GM15510 (cell line): ENCODE results near the gene ITGB3.

ENCODE experiments used
- POLR2A ChIP-seq: IDR thresholded peaks from 3 replicates; pipeline ENCODE4 v1.6.1; 2011; ENCODE audit warnings: borderline replicate concordance; ENCODE audit not compliant: insufficient read length; ENCODE audit errors: extremely low read depth

The ITGB3 gene

DNA sequence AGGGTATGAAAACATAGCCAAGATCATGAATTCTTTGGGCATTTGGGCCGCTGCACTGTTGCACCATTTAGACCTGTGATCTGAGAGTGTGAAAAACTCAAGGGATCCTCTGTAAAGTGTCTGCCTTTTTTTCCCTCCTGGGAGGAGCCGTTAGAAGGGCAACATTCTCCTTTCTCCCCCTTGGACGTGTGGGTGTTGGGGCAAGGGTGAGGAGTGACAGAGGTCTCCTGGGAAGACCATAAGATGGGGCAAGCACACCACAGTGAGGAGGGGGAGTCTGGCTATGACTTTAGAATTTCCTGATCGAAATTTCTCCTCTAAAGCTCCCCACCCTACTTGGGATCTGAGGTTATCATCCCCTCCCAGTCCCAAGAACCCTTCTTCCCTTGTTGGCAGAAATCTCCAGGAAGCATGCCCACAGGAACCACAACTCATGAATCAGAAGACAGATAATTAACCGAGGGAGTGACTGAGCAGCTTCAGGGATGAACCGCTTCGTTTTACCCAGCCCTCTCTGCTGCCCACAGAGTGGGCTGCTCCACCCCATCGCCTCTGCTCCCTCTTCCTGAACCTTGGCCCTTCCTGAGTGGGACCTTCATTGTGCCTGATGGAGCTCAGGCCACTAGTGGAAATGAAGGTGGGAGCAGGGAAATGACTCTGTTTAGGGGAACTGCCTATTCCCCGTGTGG is 4.2 kb downstream of the ITGB3 start:
- TF ChIP-seq POLR2A: no peak

DNA sequence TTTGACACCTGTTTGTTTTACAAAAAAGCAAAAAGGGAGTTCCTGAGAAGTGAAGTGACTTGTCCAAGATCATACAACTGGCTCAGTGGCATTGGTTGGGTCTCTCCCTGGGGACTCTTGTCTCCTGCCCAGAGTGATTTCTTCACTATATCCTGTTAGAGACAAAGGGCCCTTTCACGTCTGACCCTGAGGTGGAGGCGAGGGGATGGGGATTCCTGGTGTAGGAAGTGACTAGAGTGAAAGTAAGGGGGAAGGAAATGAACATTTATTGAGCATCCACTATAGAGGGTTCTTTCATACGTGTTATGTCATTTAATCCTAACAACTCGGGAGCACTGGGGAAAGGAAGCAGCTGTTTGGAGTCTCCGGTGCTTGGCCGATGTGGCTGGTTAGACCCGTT is 9.0 kb downstream of the ITGB3 start:
- TF ChIP-seq POLR2A: no peak

DNA sequence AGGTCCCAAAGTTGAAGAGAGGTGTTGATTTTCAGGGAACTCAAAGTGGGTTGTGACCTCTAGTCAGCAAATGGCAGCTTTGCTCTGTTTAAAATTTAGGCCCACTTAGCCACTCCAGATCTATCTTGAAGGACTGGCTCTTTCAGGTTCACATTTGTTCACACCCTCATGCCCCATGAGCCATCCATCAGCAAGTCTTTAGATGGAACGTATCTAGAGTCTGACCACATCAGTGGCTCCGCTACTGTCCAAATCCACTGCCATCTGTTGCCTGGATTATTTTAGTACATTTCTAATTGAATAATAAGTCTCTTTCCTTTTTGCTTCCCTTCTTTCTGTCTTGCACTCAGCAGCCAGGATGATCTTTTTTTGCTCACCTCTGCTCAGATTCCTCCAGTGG is 10.5 kb downstream of the ITGB3 start:
- no peak for TF ChIP-seq POLR2A

DNA sequence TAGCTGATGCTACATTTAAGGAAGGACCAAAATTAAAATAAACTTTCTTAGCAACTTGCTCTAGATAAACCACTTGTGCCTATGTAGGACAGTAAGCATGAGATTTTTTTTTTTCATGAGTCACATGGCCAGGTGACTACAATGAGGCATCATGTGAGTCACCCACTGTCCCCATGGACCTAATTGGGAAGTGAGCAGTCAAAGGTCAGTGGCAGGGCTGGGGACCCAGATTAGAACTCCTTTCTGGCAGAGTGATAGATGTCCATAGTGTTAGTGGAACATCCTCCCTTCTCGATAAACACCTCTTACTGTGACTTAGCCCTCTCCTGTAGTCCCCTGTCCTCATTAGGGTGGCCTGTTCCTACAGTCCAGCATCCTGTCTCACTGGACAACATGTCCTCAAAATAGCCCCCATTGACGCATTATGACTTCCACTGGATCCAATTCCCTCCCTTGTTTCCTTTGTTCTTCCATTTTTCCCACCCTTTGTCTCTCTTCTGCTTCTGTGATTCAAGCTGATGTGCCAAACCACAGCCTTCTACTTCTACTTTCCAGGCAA is 12.4 kb downstream of the ITGB3 start:
- TF ChIP-seq POLR2A: no peak

DNA sequence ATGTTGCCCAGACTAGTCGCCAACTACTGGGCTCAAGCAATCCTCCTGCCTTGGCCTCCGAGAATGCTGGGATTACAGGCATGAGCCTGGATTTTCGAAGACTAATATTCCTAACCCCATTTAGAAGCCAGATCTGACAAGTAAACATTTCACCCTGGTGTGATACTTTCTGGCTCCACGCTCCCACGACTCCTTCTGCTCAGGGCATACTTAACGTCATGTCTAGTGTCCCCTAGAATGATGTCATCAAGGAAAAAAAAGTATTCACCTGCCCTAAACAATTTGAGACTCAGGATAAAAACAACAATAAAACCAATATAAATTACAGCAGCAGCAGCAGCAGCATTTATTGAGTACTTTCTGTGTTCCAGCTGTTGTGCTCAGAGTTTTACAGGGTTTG is 13.2 kb downstream of the ITGB3 start:
- TF ChIP-seq POLR2A: no peak

DNA sequence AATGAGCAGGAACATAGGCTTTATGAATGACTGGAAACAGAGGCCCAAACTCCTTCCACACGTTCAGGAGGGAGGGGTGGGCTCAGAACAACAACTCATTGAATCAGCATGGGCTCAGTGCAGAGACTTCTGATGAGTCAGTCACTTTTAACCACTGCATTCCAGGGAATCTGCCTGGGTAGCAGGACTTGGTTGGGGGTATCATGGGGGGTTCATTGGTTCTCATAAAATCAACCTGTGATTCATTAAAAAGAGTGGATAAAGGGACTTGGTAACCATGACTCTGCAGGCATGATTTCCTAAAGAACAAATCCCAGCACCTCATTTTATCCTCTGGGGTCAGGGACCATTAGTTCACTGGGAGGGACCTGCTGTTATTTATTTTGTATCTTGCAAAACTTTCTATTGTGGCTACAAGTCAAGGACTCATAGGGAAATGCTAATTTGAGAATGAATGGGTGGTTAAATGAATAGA is 13.8 kb downstream of the ITGB3 start:
- TF ChIP-seq POLR2A: no peak

DNA sequence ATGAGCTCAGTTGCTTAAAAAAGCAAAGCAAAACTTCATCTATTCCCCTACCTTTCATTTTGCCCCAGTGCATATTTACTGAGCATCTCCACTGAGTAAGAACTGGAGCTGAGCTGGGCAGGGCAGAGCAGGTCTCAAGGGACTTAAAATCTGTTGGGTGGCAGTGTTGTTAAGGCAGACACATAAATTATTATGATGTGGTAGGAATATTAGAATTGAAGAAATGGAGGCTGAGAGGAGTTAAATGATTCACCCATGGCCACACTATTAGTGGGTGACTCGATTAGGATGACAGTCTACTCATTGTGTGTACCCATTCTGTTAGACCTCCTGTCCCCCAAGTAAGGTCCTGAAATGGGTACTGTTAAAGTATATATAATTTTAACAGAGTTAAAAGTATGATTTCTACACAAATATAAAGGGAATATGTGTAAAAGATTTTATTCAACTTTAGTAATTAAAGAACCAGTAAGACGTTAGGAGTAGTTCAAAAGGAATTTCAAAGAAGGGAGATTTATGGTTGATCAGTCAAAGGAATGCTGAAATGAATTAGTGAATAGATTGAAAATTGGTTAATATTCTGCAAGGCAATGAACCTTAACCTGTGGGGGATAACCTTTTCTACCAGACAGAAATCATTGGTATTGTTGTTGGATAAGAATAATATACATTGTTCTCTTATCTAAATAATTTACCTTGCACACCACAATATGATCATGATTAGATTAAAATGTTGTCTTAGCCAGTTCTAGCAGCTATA is 17.5 kb downstream of the ITGB3 start:
- TF ChIP-seq POLR2A: no peak

DNA sequence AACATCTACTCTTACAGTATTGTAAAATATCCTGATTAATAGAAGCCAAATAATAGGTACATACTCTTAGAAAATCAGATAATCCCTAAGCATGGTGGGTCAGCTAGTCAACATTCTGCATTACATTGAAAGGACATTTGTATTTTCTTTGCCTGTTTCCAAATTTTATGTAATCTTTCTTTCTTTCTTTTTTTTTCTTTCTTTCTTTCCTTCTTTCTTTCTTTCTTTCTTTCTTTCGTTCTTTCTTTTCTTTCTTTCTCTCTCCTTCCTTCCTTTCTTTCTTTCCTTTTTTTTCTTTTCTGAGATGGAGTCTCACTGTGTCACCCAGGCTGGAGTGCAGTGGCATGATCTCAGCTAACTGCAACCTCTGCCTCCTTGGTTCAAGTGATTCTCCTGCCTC is 18.9 kb downstream of the ITGB3 start:
- TF ChIP-seq POLR2A: no peak

DNA sequence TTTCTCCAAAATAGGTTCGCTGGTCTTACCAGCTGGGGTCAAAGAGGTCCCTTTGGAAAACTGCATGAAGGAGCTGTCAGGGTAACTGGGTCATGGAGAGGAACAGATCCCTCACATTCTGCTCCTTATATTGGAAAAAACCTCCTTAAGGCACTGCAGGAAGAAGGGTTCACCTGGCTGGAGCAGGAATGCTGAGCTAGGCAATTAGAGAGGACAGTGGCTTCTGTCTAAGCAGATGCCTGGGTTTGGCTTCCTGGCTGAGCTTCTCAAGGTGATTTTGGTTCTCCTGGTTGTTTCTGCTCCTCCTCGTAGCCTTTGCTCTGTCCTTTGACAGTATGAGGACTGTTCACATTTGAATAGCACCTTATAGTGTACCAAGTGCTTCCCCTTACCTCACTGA is 19.6 kb downstream of the ITGB3 start:
- no peak for TF ChIP-seq POLR2A

DNA sequence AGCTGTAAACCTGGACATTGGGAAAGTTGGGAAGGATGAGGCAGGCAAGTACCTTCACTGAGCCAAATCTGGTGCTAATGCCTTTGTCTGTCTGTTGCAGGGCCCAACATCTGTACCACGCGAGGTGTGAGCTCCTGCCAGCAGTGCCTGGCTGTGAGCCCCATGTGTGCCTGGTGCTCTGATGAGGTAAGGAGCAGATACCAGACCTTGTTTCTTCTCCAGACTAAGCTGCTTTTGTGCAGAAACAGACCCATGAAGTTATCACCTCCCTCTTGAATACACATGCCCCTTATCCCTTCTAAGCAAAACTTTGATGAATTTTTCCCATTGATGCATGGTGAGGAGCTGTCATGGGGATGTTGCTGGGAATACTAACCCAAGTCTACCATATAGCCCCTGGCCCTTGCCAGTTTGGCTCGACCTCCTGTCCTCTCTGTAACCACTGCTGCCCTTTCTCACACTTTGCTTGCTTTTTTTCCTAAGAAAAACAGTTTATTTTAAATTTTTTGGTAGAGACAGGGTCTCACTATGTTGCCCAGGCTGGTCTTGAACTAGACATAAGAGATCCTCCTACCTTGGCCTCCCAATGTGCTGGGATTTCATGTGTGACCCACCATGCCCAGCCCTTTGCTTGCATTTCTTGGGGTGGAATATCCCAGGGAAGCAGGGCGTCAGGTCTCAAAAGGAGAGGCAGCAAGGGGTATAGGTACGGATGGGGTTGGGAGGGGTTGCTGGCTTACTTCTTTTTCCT is 20.9 kb downstream of the ITGB3 start:
- no peak for TF ChIP-seq POLR2A

DNA sequence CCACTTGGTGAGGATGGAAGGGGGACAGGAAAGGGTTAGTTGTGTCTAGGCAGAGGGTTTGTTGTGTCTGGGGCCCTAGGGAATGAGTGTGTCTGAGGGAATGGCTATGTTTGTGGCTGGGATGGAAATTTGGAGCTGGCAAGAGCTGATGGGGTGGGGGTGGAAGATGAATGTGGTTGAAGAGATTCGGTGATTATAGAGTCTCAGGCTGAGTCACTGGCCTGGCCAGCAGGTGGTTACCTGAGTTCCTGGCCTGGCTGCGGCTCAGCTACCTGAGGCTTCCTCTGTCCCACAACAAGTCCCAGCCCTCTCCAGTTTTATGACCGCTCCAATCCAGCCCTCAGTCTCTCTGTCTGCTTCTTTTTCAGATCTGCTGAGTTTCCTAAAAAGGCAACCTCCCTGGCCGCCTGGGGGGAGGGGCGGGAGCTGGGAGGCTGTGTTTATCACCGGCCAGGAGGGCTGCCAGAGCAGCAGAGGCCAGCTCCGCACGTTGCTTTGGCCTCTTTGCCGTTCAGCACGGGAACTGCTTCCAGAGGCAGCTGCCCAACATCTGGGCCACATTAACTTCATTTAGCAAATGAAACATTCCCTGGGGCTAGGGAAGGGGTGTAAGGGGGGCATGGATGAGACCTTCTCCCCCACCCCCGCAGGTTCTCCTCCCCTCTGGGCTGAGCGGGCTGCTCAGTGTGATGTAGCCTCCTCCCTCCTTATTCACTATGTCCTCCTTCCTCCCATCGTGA is 21.8 kb downstream of the ITGB3 start:
- no peak for TF ChIP-seq POLR2A

DNA sequence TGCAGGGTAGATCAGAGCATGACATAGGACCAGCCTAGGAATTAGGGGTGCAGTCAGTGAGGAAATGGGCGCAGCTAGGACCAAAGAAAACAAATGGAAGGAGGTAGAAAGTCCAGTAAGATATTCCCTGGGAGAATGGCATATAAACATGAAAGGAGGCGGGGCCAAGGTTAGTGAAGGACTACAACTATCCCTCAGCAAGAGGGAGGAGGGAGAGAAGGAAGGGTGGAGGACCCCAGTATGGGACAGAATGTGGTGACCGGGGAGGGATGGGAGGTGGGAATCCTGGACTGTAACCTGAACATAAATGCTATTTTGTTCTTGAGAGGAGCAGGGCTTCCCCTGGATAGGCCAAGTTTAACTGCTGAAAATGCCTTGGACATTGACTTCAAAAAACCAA is 22.8 kb downstream of the ITGB3 start:
- TF ChIP-seq POLR2A: no peak

DNA sequence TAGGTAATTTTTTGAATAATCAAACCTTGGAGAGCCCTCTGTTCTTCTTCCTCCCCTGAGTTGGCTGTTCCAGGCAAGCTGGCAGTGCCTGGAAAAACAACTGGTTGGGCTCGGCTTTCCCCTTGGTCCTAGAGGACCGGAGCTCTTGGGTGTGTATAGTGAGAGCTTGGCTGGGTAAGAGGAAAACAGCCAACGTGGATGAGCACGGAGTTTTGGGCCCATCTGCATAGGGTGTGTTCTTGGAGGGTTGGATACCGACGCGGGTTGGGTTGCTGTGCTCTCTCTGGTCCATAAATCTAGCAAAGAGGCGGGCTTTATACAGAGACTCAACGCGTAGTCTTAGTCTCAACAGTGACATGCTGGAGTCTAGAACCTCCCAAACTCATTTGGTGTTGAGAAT is 23.2 kb downstream of the ITGB3 start:
- TF ChIP-seq POLR2A: no peak

DNA sequence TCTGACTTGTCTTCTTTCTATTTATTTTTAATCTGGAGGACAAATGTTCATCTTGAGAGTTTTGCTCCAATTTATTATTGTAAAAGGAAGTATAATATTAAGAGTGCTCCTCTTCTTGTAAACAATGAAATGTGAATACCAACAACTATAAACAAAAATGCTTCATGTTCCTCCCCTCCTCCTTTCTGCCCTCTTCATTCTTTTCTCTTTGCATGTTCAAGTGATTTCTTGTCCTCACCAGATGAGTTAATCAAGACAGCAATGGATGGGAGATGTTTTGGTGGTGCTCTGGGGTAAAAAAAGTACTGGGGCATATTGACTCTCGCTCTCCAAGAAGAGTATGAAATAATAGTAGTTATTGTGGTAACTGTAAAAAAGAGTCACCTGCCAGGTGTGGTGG is 24.3 kb downstream of the ITGB3 start:
- TF ChIP-seq POLR2A: no peak
